HepG2 (cell line): ENCODE measurements around the gene PARS2. TPM values are rescaled to one million over a fixed set of nuclear protein-coding genes. Genes with fewer than 3 reads are reported as not detected.

Experiments used
- AHR ChIP-seq: IDR thresholded peaks from 2 replicates; pipeline ENCODE4 v1.6.1; 2018; ENCODE audit warnings: missing genetic modification reagents, missing compliant biosample characterization
- ARNTL ChIP-seq: sonication (generic); formaldehyde crosslinking; IDR thresholded peaks from 2 replicates; pipeline ENCODE4 v1.4.0; 2020; ENCODE audit warnings: mild to moderate bottlenecking, missing genetic modification reagents
- BCL6 ChIP-seq: IDR thresholded peaks from 2 replicates; pipeline ENCODE4 v1.6.1; 2016; ENCODE audit warnings: missing genetic modification reagents, missing compliant biosample characterization
- FOXK1 ChIP-seq: sonication (generic); formaldehyde crosslinking; IDR thresholded peaks from 2 replicates; pipeline ENCODE4 v1.4.0; 2020; ENCODE audit warnings: low read depth, missing genetic modification reagents, borderline replicate concordance
- GLI4 ChIP-seq: sonication (generic); formaldehyde crosslinking; IDR thresholded peaks from 2 replicates; pipeline ENCODE4 v1.5.1; 2020; ENCODE audit warnings: missing genetic modification reagents, mild to moderate bottlenecking, moderate library complexity, borderline replicate concordance
- HMG20A ChIP-seq: IDR thresholded peaks from 2 replicates; pipeline ENCODE4 v1.6.1; 2016; ENCODE audit warnings: borderline replicate concordance
- HMGA1 ChIP-seq: sonication (generic); formaldehyde crosslinking; conservative IDR thresholded peaks from 2 replicates; pipeline ENCODE4 v1.4.0; 2020; ENCODE audit warnings: missing genetic modification reagents
- KDM1A ChIP-seq: IDR thresholded peaks from 2 replicates; pipeline ENCODE4 v1.6.1; 2016; ENCODE audit warnings: missing compliant biosample characterization
- MIXL1 ChIP-seq: IDR thresholded peaks from 2 replicates; pipeline ENCODE4 v1.6.1; 2016
- NFE2 ChIP-seq: sonication (generic); formaldehyde crosslinking; IDR thresholded peaks from 2 replicates; pipeline ENCODE4 v1.4.0; 2020; ENCODE audit warnings: missing genetic modification reagents
- RARG ChIP-seq: sonication (generic); formaldehyde crosslinking; IDR thresholded peaks from 2 replicates; pipeline ENCODE4 v1.4.0; 2020; ENCODE audit warnings: low read depth, mild to moderate bottlenecking, missing genetic modification reagents
- RBAK ChIP-seq: sonication (generic); formaldehyde crosslinking; IDR thresholded peaks from 2 replicates; pipeline ENCODE4 v1.5.1; 2020; ENCODE audit warnings: mild to moderate bottlenecking, missing genetic modification reagents
- TCF7L2 ChIP-seq: IDR thresholded peaks from 2 replicates; pipeline ENCODE4 v1.6.1; 2011; ENCODE audit warnings: mild to moderate bottlenecking, low read depth, low read length, moderate library complexity
- TEAD3 ChIP-seq: optimal IDR thresholded peaks from 2 replicates; pipeline ENCODE3; 2016; ENCODE audit warnings: borderline replicate concordance
- THAP11 ChIP-seq: IDR thresholded peaks from 2 replicates; pipeline ENCODE4 v1.6.1; 2016; ENCODE audit warnings: missing biosample characterization, missing genetic modification reagents
- TOPORS ChIP-seq: sonication (generic); formaldehyde crosslinking; IDR thresholded peaks from 2 replicates; pipeline ENCODE4 v1.8.0; 2023; ENCODE audit warnings: mild to moderate bottlenecking, missing genetic modification reagents
- ZNF12 ChIP-seq: sonication (generic); formaldehyde crosslinking; IDR thresholded peaks from 2 replicates; pipeline ENCODE4 v1.5.0; 2020; ENCODE audit warnings: missing genetic modification reagents
- ZNF292 ChIP-seq: sonication (generic); formaldehyde crosslinking; IDR thresholded peaks from 2 replicates; pipeline ENCODE4 v1.8.1; 2022; ENCODE audit warnings: mild to moderate bottlenecking, low read depth, missing genetic modification reagents, borderline replicate concordance
- ZNF570 ChIP-seq: sonication (generic); formaldehyde crosslinking; IDR thresholded peaks from 2 replicates; pipeline ENCODE4 v1.4.0; 2020; ENCODE audit warnings: mild to moderate bottlenecking, missing genetic modification reagents, borderline replicate concordance
- ZSCAN21 ChIP-seq: sonication (generic); formaldehyde crosslinking; IDR thresholded peaks from 2 replicates; pipeline ENCODE4 v1.8.0; 2022; ENCODE audit warnings: mild to moderate bottlenecking, missing genetic modification reagents, moderate library complexity, borderline replicate concordance
- polyA plus RNA-seq, 8 experiments: library from polyadenylated mRNA; depleted of rRNA in 3 of 8; stranded (reverse) in 7 of 8; unstranded in 1 of 8; fragments of >200 nt; fragmentation: Illumina TruSeq in 4 of 8; extraction: Trizol in 4 of 8; gene quantifications; 2 replicates each; pipeline versions ENCODE4 v1.2.1 to v1.2.3, GENCODE V29; 2011 to 2016; ENCODE audit warnings: low read depth in 4 of 8, missing spikeins in 1 of 8, mixed read lengths in 1 of 8; ENCODE audit not compliant: insufficient read depth in 1 of 8
- total RNA-seq, 5 experiments: library from RNA; depleted of rRNA; stranded (reverse); fragments of >200 nt; fragmentation: Illumina TruSeq; extraction: Trizol; gene quantifications; 2 replicates each; pipeline ENCODE4 v1.2.3, GENCODE V29; 2016; ENCODE audit warnings: low read depth in 1 of 5
- TF ChIP-seq, protein P1 (sequence below): sonication (generic); formaldehyde crosslinking; IDR thresholded peaks from 2 replicates; pipeline ENCODE4 v1.4.0; 2020; ENCODE audit warnings: mild to moderate bottlenecking, missing genetic modification reagents
- TF ChIP-seq, protein P2 (sequence below): sonication (generic); formaldehyde crosslinking; IDR thresholded peaks from 2 replicates; pipeline ENCODE4 v1.5.1; 2020; ENCODE audit warnings: missing genetic modification reagents, mild to moderate bottlenecking, borderline replicate concordance
- TF ChIP-seq, protein P3 (sequence below): IDR thresholded peaks from 2 replicates; pipeline ENCODE4 v1.6.1; 2012; ENCODE audit warnings: low read length, improper control_type of control experiment
- TF ChIP-seq, protein P4 (sequence below): IDR thresholded peaks from 2 replicates; pipeline ENCODE4 v1.6.1; 2016
- TF ChIP-seq, protein P5 (sequence below): sonication (generic); formaldehyde crosslinking; IDR thresholded peaks from 2 replicates; pipeline ENCODE4 v1.5.0; 2020; ENCODE audit warnings: missing genetic modification reagents, mild to moderate bottlenecking, borderline replicate concordance

The PARS2 gene
- total and polyA plus RNA-seq, 2 of the 13 experiments (the other 11 are each of a cell fraction or from before 2014, with no cell fraction given): 2.4 to 4.6 TPM

DNA sequence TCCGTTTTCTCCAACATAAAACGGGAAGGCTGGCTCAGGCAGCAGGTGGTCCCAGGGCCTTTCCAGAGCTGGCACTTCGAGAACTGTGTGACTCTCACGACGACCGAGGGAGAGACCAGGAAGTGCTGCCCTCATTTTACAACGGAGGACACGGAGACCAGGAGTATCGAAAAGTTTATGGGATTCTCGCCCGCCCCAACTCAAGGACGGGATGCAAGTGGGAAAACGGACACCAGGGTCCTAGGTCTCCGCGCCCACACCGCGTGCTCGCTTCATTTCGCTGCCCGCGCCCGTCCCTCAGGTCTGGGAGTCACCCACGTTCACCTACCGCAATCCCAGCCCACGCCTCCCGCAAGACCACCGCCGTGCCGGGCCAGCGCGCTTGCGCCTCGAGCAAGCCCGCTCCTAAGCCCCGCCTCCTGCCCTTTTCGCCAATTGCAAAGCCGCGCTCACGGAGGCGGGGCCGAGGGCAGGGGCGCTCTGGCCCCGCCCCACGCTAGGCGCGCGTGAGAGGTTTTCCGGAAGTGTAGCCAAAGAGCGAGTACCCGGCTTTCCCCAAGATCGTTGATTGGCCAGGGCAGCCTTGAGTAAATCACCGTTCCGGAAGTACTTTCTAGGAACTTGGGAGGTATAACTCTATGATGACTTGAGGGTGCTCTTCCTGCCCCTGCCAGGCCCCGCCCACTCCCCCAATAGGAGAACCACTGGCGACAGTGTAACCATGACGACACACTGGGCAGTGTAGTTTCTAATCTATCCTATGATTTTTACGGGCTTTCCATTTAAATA lies at the start of gene PARS2 (continued):
- TF ChIP-seq, protein P1, sequence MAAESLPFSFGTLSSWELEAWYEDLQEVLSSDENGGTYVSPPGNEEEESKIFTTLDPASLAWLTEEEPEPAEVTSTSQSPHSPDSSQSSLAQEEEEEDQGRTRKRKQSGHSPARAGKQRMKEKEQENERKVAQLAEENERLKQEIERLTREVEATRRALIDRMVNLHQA: no peak
- TF ChIP-seq TCF7L2 (no peak), ZNF12 (CRISPR knock-in tag) (no peak), GLI4 (CRISPR knock-in tag) (no peak), KDM1A (no peak), HMG20A (CRISPR knock-in tag) (no peak), RBAK (CRISPR knock-in tag) (no peak), TEAD3 (CRISPR knock-in tag) (no peak), FOXK1 (CRISPR knock-in tag) (peak; percentile 82; the same call in 1 of the 2 replicates), ARNTL (0 out of 2 replicates have a peak, but pooled peaks have one; percentile 40), HMGA1 (CRISPR knock-in tag) (no peak), BCL6 (CRISPR knock-in tag) (peak; percentile 79), ZSCAN21 (0 out of 2 replicates have a peak, but pooled peaks have one; percentile 39), RARG (CRISPR knock-in tag) (no peak), THAP11 (CRISPR knock-in tag) (peak; percentile 95), ZNF570 (CRISPR knock-in tag) (no peak), ZNF292 (CRISPR knock-in tag) (no peak), MIXL1 (CRISPR knock-in tag) (no peak), NFE2 (CRISPR knock-in tag) (no peak), TOPORS (0 out of 2 replicates have a peak, but pooled peaks have one; percentile 23), AHR (CRISPR knock-in tag) (no peak; the same call in 1 of the 2 replicates)
- TF ChIP-seq, protein P2, sequence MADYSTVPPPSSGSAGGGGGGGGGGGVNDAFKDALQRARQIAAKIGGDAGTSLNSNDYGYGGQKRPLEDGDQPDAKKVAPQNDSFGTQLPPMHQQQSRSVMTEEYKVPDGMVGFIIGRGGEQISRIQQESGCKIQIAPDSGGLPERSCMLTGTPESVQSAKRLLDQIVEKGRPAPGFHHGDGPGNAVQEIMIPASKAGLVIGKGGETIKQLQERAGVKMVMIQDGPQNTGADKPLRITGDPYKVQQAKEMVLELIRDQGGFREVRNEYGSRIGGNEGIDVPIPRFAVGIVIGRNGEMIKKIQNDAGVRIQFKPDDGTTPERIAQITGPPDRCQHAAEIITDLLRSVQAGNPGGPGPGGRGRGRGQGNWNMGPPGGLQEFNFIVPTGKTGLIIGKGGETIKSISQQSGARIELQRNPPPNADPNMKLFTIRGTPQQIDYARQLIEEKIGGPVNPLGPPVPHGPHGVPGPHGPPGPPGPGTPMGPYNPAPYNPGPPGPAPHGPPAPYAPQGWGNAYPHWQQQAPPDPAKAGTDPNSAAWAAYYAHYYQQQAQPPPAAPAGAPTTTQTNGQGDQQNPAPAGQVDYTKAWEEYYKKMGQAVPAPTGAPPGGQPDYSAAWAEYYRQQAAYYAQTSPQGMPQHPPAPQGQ (CRISPR knock-in tag): no peak
- TF ChIP-seq, protein P3, sequence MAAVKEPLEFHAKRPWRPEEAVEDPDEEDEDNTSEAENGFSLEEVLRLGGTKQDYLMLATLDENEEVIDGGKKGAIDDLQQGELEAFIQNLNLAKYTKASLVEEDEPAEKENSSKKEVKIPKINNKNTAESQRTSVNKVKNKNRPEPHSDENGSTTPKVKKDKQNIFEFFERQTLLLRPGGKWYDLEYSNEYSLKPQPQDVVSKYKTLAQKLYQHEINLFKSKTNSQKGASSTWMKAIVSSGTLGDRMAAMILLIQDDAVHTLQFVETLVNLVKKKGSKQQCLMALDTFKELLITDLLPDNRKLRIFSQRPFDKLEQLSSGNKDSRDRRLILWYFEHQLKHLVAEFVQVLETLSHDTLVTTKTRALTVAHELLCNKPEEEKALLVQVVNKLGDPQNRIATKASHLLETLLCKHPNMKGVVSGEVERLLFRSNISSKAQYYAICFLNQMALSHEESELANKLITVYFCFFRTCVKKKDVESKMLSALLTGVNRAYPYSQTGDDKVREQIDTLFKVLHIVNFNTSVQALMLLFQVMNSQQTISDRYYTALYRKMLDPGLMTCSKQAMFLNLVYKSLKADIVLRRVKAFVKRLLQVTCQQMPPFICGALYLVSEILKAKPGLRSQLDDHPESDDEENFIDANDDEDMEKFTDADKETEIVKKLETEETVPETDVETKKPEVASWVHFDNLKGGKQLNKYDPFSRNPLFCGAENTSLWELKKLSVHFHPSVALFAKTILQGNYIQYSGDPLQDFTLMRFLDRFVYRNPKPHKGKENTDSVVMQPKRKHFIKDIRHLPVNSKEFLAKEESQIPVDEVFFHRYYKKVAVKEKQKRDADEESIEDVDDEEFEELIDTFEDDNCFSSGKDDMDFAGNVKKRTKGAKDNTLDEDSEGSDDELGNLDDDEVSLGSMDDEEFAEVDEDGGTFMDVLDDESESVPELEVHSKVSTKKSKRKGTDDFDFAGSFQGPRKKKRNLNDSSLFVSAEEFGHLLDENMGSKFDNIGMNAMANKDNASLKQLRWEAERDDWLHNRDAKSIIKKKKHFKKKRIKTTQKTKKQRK: no peak
- TF ChIP-seq, protein P4, sequence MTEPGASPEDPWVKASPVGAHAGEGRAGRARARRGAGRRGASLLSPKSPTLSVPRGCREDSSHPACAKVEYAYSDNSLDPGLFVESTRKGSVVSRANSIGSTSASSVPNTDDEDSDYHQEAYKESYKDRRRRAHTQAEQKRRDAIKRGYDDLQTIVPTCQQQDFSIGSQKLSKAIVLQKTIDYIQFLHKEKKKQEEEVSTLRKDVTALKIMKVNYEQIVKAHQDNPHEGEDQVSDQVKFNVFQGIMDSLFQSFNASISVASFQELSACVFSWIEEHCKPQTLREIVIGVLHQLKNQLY (CRISPR knock-in tag): no peak
- TF ChIP-seq, protein P5, sequence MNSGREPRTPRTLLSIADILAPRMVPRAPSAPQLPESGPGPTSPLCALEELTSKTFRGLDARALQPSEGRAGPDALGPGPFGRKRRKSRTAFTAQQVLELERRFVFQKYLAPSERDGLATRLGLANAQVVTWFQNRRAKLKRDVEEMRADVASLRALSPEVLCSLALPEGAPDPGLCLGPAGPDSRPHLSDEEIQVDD (CRISPR knock-in tag): peak; percentile 92; the same call in 1 of the 2 replicates
